ENCODE measurements around the gene RSRC2.
"Not testable (repeated sequence)": the region's sequence is repeated elsewhere in the genome, so short reads cannot be mapped to it uniquely, and the experiment has no call there.

Gene RSRC2

GRCh38 chr12:122526683-122527477 lies at the start of gene RSRC2, which contains the start of gene KNTC1:
Gene RSRC2 (minus strand): TSS chr12:122526936. CDS start chr12:122526853, 83 bp downstream.
Gene KNTC1 (plus strand): TSS chr12:122527249. CDS start chr12:122530064, 2,815 bp downstream.
- peak; percentile 81 to 100 (median 98) for DNase-seq

- DNase-seq, result no peak
Observed at GRCh38 chr12:122571821-122572220, 45.1 kb upstream of the RSRC2 start.

- DNase-seq, result not testable (repeated sequence)
Observed at GRCh38 chr12:122570006-122570405, 43.3 kb upstream of the RSRC2 start.

- DNase-seq, result no peak
Observed at GRCh38 chr12:122569288-122569687, 42.6 kb upstream of the RSRC2 start.

GRCh38 chr12:122566816-122567215 lies 40.1 kb upstream of the RSRC2 start:
- DNase-seq, result not testable (repeated sequence)

GRCh38 chr12:122563361-122563760 lies 36.6 kb upstream of the RSRC2 start:
- no peak for DNase-seq

GRCh38 chr12:122560138-122560537 lies 33.4 kb upstream of the RSRC2 start:
- DNase-seq, result no peak

GRCh38 chr12:122558745-122559641 lies 32.3 kb upstream of the RSRC2 start:
- DNase-seq, result no peak

- no peak for DNase-seq
Observed at GRCh38 chr12:122547330-122547729, 20.6 kb upstream of the RSRC2 start.

- no peak for DNase-seq
Observed at GRCh38 chr12:122545855-122546254, 19.1 kb upstream of the RSRC2 start.

GRCh38 chr12:122544537-122544936 lies 17.8 kb upstream of the RSRC2 start:
- DNase-seq, result no peak

GRCh38 chr12:122538496-122538895 lies 11.8 kb upstream of the RSRC2 start:
- DNase-seq, result no peak

- DNase-seq, result no peak
Observed at GRCh38 chr12:122537021-122537420, 10.3 kb upstream of the RSRC2 start.

- DNase-seq, result no peak
Observed at GRCh38 chr12:122533856-122534255, 7.1 kb upstream of the RSRC2 start.

- DNase-seq, result no peak
Observed at GRCh38 chr12:122528992-122529391, 2.3 kb upstream of the RSRC2 start.

- DNase-seq, result no peak
Observed at GRCh38 chr12:122528582-122528981, 1.8 kb upstream of the RSRC2 start.

GRCh38 chr12:122527478-122527944 lies 775 bp upstream of the RSRC2 start:
- DNase-seq, result peak in 17 of 56 donors; percentile 3 to 39 (median 18)

- DNase-seq, result no peak
Observed at GRCh38 chr12:122523846-122524718, 2.7 kb downstream of the RSRC2 start.

- DNase-seq, result no peak
Observed at GRCh38 chr12:122523280-122523679, 3.5 kb downstream of the RSRC2 start.

- DNase-seq, result no peak
Observed at GRCh38 chr12:122520676-122521075, 6.1 kb downstream of the RSRC2 start.

GRCh38 chr12:122519418-122519817 lies 7.3 kb downstream of the RSRC2 start:
- no peak for DNase-seq

Data from nucleus accumbens (tissue), 56 donors.